ENCODE results near the gene TYW3.

TYW3 gene, protein sequence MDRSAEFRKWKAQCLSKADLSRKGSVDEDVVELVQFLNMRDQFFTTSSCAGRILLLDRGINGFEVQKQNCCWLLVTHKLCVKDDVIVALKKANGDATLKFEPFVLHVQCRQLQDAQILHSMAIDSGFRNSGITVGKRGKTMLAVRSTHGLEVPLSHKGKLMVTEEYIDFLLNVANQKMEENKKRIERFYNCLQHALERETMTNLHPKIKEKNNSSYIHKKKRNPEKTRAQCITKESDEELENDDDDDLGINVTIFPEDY

DNA sequence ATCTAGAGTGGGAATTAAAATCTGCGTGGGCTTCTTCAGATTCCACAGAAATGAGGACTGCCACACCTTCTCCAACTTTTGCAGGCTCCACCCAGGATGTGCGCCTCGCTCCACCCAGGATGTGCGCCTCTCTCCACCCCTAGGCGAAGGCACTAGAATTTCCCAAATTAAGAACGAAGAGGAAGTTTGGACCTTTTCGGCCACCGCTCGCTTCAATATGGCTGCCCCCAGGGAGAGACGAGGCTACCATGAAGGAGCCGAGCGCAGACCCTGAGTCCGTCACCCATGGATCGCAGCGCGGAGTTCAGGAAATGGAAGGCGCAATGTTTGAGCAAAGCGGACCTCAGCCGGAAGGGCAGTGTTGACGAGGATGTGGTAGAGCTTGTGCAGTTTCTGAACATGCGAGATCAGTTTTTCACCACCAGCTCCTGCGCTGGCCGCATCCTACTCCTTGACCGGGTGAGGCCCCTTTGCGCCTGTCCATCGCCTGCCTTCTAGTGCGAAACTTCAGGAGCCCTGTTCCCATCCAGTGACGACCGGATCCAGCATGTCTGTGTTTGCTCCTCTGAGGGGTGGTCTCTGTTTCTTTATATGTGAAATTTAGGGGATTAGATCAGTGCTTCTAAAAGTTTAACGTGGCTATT lies at the start of gene TYW3, which contains the start of gene CRYZ:
Gene TYW3 (plus strand): TSS at position 193 of the 644 bp plus-strand sequence. CDS start 93 bp downstream, at position 286.
Gene CRYZ (minus strand): TSS at position 91 of the 644 bp plus-strand sequence. CDS start 8,229 bp downstream, outside the sequence.
- peak; percentile 91 for DNase-seq

DNA sequence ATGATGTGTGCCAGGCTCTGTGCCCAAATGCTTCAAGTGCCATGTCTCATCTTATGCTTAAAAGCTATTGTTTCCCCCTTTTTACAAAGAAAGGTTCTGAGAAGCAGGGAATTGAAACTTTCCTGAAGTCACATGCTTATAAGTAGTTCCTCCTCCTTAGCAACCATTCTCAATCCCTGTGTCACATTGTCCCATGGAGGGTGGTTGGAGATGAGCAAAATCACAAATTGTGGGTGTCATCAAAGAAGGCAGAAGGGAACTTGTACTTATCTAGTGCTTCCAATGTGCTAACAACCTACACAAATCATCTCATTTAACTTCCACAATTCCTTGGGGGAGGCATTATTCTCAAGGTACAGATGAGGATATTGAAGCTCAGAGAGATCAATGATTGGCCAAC lies 49.3 kb upstream of the TYW3 start:
- DNase-seq, result peak; percentile 50

- no peak for DNase-seq
These were observed 48.7 kb upstream of the TYW3 start for GRCh38 chr1:74684301-74684700.

- DNase-seq, result no peak
These were observed 46.0 kb upstream of the TYW3 start for GRCh38 chr1:74686928-74687327.

DNA sequence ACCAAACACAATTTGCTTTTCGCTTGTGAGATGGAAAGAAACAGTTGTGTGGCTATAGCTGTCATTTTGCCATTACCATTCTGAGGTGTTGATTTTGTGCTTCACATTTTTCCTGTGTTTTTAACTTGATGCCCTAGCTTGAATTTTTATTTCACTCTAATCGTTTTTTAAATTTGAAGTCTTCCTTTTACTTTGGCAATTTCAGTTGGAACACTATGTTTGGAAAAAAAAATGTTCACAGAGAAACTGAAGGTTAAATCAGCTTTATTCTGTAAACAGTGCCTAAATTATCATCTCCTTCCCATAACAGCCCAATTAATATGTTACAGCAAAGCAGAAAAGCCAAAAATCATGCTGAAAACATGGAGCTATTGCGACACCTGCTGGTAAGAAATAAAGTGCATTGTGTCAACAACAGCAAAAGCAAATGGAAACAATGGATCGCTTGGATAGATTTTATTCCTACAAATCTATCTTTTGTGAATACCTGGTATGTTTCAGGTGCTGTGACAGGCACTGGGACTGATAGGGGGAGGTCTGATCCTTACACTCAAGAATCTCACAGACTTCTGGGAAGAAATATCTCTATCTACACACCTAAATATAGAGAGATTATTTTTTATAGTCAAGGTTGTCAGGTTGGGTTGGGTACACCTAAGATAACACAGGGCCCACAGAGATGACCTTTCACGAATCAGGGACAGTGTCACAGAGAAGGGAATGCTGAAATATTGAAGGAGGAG lies 43.2 kb upstream of the TYW3 start:
- peak; percentile 18 for DNase-seq

- DNase-seq, result no peak
These were observed 42.6 kb upstream of the TYW3 start for GRCh38 chr1:74690364-74690696.

GRCh38 chr1:74690909-74691308 lies 42.0 kb upstream of the TYW3 start:
- DNase-seq, result no peak

DNA sequence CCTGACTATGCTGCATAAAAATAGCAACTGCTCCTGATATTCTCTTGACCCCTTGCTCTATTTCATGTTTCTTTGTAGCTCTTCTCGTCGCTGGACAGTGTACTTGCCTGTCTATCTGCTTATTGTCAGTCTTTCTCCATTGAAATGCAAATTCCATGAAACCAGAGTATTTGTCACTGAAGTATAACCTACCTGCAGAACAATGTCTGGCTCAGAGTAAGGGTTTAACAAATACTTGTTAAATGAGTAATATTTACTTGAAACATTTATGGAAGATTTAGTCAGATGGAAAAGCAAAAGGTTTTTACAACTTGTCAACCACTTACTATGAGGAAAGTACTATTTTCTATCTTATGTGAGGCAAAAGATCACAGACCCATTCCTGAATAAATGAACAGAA lies 39.5 kb upstream of the TYW3 start:
- no peak for DNase-seq

GRCh38 chr1:74697832-74698231 lies 35.1 kb upstream of the TYW3 start:
- DNase-seq, result no peak

DNA sequence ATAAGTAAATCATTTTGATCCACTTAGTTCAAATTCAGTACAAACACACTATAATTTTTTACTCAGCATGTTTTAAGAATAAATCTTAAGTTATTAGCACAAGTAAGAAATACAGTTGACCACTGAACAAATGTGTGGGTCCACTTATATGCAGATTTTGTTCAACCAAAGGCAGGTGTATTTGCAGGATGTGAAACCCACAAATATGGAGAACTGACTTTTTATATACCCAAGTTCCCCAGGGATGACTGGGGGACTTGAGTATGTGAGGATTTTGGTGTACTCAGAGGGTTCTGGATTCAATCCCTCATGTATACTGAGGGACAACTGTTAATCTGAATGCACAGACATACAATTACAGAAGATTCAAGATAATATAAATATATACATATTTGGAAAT lies 33.6 kb upstream of the TYW3 start:
- no peak for DNase-seq

GRCh38 chr1:74703386-74704182 lies 29.4 kb upstream of the TYW3 start:
- no peak for DNase-seq

DNA sequence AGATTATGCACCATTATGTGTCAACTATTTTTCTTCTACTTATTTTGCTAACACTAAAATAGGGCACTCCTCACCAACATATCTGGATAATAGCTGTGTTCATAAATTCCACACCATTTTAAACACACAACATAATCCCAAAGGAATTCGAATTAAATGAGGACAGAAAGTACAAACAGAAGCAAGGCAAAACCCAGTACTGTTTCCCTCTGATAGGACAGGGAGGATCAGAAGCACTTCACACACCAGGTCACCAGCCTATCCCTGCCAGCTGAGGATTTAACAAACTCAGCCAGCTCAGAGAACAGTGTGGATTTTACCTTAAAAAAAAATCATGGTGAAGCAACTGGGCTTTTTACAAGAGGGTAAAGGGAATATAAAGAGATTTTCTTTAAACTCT lies 20.1 kb upstream of the TYW3 start:
- DNase-seq, result no peak

GRCh38 chr1:74713849-74714248 lies 19.1 kb upstream of the TYW3 start:
- no peak for DNase-seq

GRCh38 chr1:74714429-74715235 lies 18.3 kb upstream of the TYW3 start:
- no peak for DNase-seq

GRCh38 chr1:74715236-74715502 lies 17.8 kb upstream of the TYW3 start:
- no peak for DNase-seq

GRCh38 chr1:74715806-74716205 lies 17.1 kb upstream of the TYW3 start:
- no peak for DNase-seq

- no peak for DNase-seq
These were observed 16.1 kb upstream of the TYW3 start for GRCh38 chr1:74716822-74717221.

GRCh38 chr1:74717626-74718025 lies 15.3 kb upstream of the TYW3 start:
- no peak for DNase-seq

DNA sequence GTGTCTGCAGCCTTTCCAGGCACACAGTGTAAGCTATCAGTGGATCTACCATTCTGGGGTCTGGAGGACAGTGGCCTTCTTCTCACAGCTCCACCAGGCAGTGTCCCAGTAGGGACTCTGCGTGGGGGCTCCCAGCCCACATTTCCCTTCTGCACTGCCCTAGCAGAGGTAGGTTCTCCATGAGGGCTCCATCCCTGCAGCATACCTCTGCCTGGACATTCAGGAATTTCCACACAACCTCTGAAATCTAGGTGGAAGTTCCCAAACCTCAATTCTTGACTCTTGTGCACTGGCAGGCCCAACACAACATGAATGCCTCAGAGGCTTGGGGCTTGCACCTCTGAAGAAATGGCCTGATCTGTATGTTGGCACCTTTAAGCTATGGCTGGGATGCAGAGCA lies 6.9 kb upstream of the TYW3 start:
- DNase-seq, result no peak

DNA sequence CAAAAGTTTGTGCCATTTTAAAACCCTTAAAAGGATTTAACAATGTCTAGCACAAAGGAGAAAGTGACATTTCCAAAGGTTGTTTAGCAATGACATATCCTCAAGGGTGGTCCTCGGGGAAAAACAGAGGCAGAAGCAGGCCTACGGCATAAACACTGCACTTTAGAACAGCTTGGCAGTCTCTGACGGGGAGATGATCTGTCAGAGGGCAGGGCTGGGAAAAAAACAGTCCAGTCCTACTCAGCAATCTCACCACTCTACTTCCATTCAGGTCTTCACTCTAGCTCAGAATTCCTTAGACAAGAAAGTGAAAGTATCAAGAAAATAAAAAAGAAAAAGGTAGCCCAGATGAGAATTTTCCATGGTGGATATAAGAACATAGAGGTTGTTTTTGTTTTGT lies 4.2 kb upstream of the TYW3 start:
- DNase-seq, result no peak

- DNase-seq, result no peak
These were observed 3.0 kb upstream of the TYW3 start for GRCh38 chr1:74729741-74730478.

All from MV-4-11 (cell line).